ENCODE results near the gene TMEM43.

Gene TMEM43

DNA sequence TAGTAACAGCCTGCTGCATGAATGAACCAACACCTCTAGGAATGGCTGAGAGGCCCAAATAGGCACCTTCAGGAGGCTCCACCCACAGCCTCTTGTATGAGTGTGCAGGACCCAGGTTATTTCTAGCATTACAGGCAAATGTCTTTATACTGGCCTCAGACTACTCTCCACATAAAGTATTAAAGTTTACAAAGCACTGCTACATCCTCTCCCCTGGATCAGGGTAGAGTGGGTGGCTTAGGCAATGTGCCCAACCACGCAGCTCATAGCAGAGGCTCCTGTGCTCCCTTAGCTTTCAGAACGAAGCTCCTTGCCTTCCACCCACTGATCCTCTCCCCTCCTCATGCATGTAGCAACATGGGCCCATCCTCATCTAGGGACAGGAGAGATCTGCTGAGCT is 16.3 kb downstream of the TMEM43 start:
- H2AFZ ChIP-seq (ENCODE audit: low read depth, low read length) = no peak overlapping the region
- H3K4me3 ChIP-seq (ENCODE audit: low read depth in 1 of 2, low read length in 2 of 2) = no peak overlapping the region
- no peaks in the 10 kb centered on the region for H3K9me3 ChIP-seq (ENCODE audit: insufficient read depth, low read length, severe bottlenecking)
- no peaks in the 10 kb centered on the region for H3K79me2 ChIP-seq (ENCODE audit: insufficient read depth, low read length)
- DNase-seq (no peak), ATAC-seq (ENCODE audit: insufficient read depth, low read depth) (no peak)
- no peak overlapping the region for H3K4me2 ChIP-seq (ENCODE audit: insufficient read depth, low read length)
- H3K36me3 ChIP-seq (ENCODE audit: insufficient read depth, low read length) = peaks cover 75% of the 10 kb centered on the region
- TF ChIP-seq CTCF (IDR thresholded peaks at IDR 0.05; ENCODE audit: borderline replicate concordance, extremely low read depth, low read length, poor library complexity, severe bottlenecking) = no peak
- no peak for TF ChIP-seq EZH2 (IDR thresholded peaks at IDR 0.05; ENCODE audit: borderline replicate concordance, low read depth, low read length, severe bottlenecking)
- peaks cover 3% of the 10 kb centered on the region; the same call in 1 of the 2 replicates for H3K4me1 ChIP-seq (ENCODE audit: insufficient read depth, low read length)
- H3K9ac ChIP-seq (ENCODE audit: low read depth, low read length) = no peak overlapping the region
- no peak overlapping the region for H3K27ac ChIP-seq (ENCODE audit: low read length)
- H3K27me3 ChIP-seq (ENCODE audit: insufficient read depth, low read length, poor library complexity) = no peaks in the 10 kb centered on the region
- H4K20me1 ChIP-seq (ENCODE audit: insufficient read depth, low read length) = 0 out of 2 replicates have a peak, but pooled peaks cover 2% of the 10 kb centered on the region

DNA sequence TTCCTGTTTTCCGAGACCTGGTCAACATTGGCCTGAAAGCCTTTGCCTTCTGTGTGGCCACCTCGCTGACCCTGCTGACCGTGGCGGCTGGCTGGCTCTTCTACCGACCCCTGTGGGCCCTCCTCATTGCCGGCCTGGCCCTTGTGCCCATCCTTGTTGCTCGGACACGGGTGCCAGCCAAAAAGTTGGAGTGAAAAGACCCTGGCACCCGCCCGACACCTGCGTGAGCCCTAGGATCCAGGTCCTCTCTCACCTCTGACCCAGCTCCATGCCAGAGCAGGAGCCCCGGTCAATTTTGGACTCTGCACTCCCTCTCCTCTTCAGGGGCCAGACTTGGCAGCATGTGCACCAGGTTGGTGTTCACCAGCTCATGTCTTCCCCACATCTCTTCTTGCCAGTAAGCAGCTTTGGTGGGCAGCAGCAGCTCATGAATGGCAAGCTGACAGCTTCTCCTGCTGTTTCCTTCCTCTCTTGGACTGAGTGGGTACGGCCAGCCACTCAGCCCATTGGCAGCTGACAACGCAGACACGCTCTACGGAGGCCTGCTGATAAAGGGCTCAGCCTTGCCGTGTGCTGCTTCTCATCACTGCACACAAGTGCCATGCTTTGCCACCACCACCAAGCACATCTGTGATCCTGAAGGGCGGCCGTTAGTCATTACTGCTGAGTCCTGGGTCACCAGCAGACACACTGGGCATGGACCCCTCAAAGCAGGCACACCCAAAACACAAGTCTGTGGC is 16.9 kb downstream of the TMEM43 start:
- TF ChIP-seq CTCF (IDR thresholded peaks at IDR 0.05; ENCODE audit: borderline replicate concordance, extremely low read depth, low read length, poor library complexity, severe bottlenecking) (no peak), EZH2 (IDR thresholded peaks at IDR 0.05; ENCODE audit: borderline replicate concordance, low read depth, low read length, severe bottlenecking) (no peak)
- no peak for ATAC-seq (ENCODE audit: insufficient read depth, low read depth)
- Histone ChIP-seq H3K9me3 (ENCODE audit: insufficient read depth, low read length, severe bottlenecking) (no peaks in the 10 kb centered on the region), H4K20me1 (ENCODE audit: insufficient read depth, low read length) (peaks cover 8% of the 10 kb centered on the region; the same call in 1 of the 2 replicates), H3K36me3 (ENCODE audit: insufficient read depth, low read length) (peaks cover 75% of the 10 kb centered on the region), H3K4me2 (ENCODE audit: insufficient read depth, low read length) (no peak overlapping the region), H3K4me3 (ENCODE audit: low read depth in 1 of 2, low read length in 2 of 2) (no peak overlapping the region), H3K79me2 (ENCODE audit: insufficient read depth, low read length) (no peaks in the 10 kb centered on the region), H3K27ac (ENCODE audit: low read length) (no peak overlapping the region), H2AFZ (ENCODE audit: low read depth, low read length) (no peak overlapping the region), H3K9ac (ENCODE audit: low read depth, low read length) (no peak overlapping the region), H3K4me1 (ENCODE audit: insufficient read depth, low read length) (peaks cover 3% of the 10 kb centered on the region; the same call in 1 of the 2 replicates), H3K27me3 (ENCODE audit: insufficient read depth, low read length, poor library complexity) (no peaks in the 10 kb centered on the region)
- no peak for DNase-seq

GRCh38 chr3:14142567-14143270 is 17.9 kb downstream of the TMEM43 start:
- no peak overlapping the region for H3K4me3 ChIP-seq (ENCODE audit: low read depth in 1 of 2, low read length in 2 of 2)
- peaks cover 7% of the 10 kb centered on the region; the same call in 1 of the 2 replicates for H4K20me1 ChIP-seq (ENCODE audit: insufficient read depth, low read length)
- no peak overlapping the region for H3K27ac ChIP-seq (ENCODE audit: low read length)
- no peak overlapping the region for H3K4me2 ChIP-seq (ENCODE audit: insufficient read depth, low read length)
- H2AFZ ChIP-seq (ENCODE audit: low read depth, low read length) = no peak overlapping the region
- H3K27me3 ChIP-seq (ENCODE audit: insufficient read depth, low read length, poor library complexity) = no peaks in the 10 kb centered on the region
- H3K9ac ChIP-seq (ENCODE audit: low read depth, low read length) = no peak overlapping the region
- H3K36me3 ChIP-seq (ENCODE audit: insufficient read depth, low read length) = peaks cover 77% of the 10 kb centered on the region
- ATAC-seq (ENCODE audit: insufficient read depth, low read depth) (no peak), DNase-seq (no peak)
- no peak for TF ChIP-seq EZH2 (IDR thresholded peaks at IDR 0.05; ENCODE audit: borderline replicate concordance, low read depth, low read length, severe bottlenecking)
- no peak for TF ChIP-seq CTCF (IDR thresholded peaks at IDR 0.05; ENCODE audit: borderline replicate concordance, extremely low read depth, low read length, poor library complexity, severe bottlenecking)
- H3K4me1 ChIP-seq (ENCODE audit: insufficient read depth, low read length) = peaks cover 3% of the 10 kb centered on the region; the same call in 1 of the 2 replicates
- H3K9me3 ChIP-seq (ENCODE audit: insufficient read depth, low read length, severe bottlenecking) = no peaks in the 10 kb centered on the region
- no peaks in the 10 kb centered on the region for H3K79me2 ChIP-seq (ENCODE audit: insufficient read depth, low read length)
